Neural crest cell (in vitro differentiated cells): Measurements from ENCODE around the gene TEX30. TPM values are rescaled to one million over a fixed set of nuclear protein-coding genes. Genes with fewer than 3 reads are reported as not detected.

ENCODE experiments used
- DNase-seq: peaks from one replicate; pipeline ENCODE4 v3.0.0; 2021; ENCODE audit warnings: low read depth, mixed read lengths, low spot score
- H3K27ac Mint-ChIP-seq: one replicate; pipeline ENCODE4 v1.8.0; 2021; ENCODE audit warnings: mild to moderate bottlenecking, mixed read lengths; ENCODE audit not compliant: unreplicated experiment
- H3K27me3 Mint-ChIP-seq: 2 replicates; pipeline ENCODE4 v1.8.0; 2021; ENCODE audit warnings: low read depth, mild to moderate bottlenecking, mixed read lengths
- H3K36me3 Mint-ChIP-seq: 2 replicates; pipeline ENCODE4 v1.8.0; 2021; ENCODE audit warnings: low read depth, mild to moderate bottlenecking, mixed read lengths
- H3K4me1 Mint-ChIP-seq: 2 replicates; pipeline ENCODE4 v1.8.0; 2021; ENCODE audit warnings: mixed read lengths
- H3K4me3 Mint-ChIP-seq: one replicate; pipeline ENCODE4 v1.8.0; 2021; ENCODE audit warnings: mild to moderate bottlenecking, mixed read lengths
- H3K9me3 Mint-ChIP-seq: 2 replicates; pipeline ENCODE4 v1.8.0; 2021; ENCODE audit warnings: mixed read lengths
- CTCF ChIP-seq: fragments of 200-600 bp; sonication (generic); conservative IDR thresholded peaks from 2 replicates; pipeline ENCODE4 v1.5.0; 2021; ENCODE audit warnings: antibody characterized with exemption, mild to moderate bottlenecking
- total RNA-seq: library from RNA; stranded (reverse); gene quantifications from 2 replicates; pipeline ENCODE4 v1.2.1, GENCODE V29; 2021

The TEX30 gene
- total RNA-seq, 1 donor from 2014 or later: 22.7 TPM

- H3K36me3 Mint-ChIP-seq: peaks cover 26% of the 10 kb centered on the region
- no peaks in the 10 kb centered on the region for H3K27me3 Mint-ChIP-seq
- DNase-seq: no peak
- no peak overlapping the region for H3K4me3 Mint-ChIP-seq
- peaks cover 11% of the 10 kb centered on the region for H3K4me1 Mint-ChIP-seq
- TF ChIP-seq CTCF: no peak
- H3K27ac Mint-ChIP-seq: no peak overlapping the region
- H3K9me3 Mint-ChIP-seq: peaks cover 10% of the 10 kb centered on the region
Measured at GRCh38 chr13:102777736-102778135, 4.2 kb upstream of the TEX30 start.

- Mint-ChIP-seq H3K36me3 (peaks cover 13% of the 10 kb centered on the region), H3K27me3 (no peaks in the 10 kb centered on the region), H3K9me3 (peaks cover 5% of the 10 kb centered on the region), H3K4me1 (peaks cover 26% of the 10 kb centered on the region), H3K4me3 (no peak overlapping the region), H3K27ac (no peak overlapping the region)
- no peak for DNase-seq
- TF ChIP-seq CTCF: no peak
Measured at GRCh38 chr13:102776271-102776670, 2.7 kb upstream of the TEX30 start.

- Mint-ChIP-seq H3K27ac (no peak overlapping the region), H3K9me3 (peaks cover 2% of the 10 kb centered on the region), H3K27me3 (no peaks in the 10 kb centered on the region), H3K36me3 (peaks cover 8% of the 10 kb centered on the region), H3K4me3 (peak overlapping the region; percentile 86), H3K4me1 (peaks cover 31% of the 10 kb centered on the region)
- no peak for DNase-seq
- TF ChIP-seq CTCF: no peak
Measured at GRCh38 chr13:102774591-102775520, 1.3 kb upstream of the TEX30 start.

- no peak for TF ChIP-seq CTCF
- DNase-seq: no peak
- H3K27me3 Mint-ChIP-seq: no peaks in the 10 kb centered on the region
- H3K4me3 Mint-ChIP-seq: peak overlapping the region; percentile 86
- H3K36me3 Mint-ChIP-seq: peaks cover 5% of the 10 kb centered on the region
- H3K9me3 Mint-ChIP-seq: peaks cover 2% of the 10 kb centered on the region
- peak overlapping the region; percentile 25 for H3K27ac Mint-ChIP-seq
- peaks cover 34% of the 10 kb centered on the region for H3K4me1 Mint-ChIP-seq
Measured at GRCh38 chr13:102774214-102774568, 605 bp upstream of the TEX30 start.

GRCh38 chr13:102772042-102772425, 1.6 kb downstream of the TEX30 start:
- H3K4me1 Mint-ChIP-seq: peaks cover 34% of the 10 kb centered on the region
- peak overlapping the region; percentile 78 for H3K4me3 Mint-ChIP-seq
- H3K27ac Mint-ChIP-seq: no peak overlapping the region

More at GRCh38 chr13:102772042-102772425, 1.6 kb downstream of the TEX30 start:
- no peaks in the 10 kb centered on the region for H3K27me3 Mint-ChIP-seq
- no peak for TF ChIP-seq CTCF
- H3K36me3 Mint-ChIP-seq: peaks cover 5% of the 10 kb centered on the region
- peaks cover 2% of the 10 kb centered on the region for H3K9me3 Mint-ChIP-seq
- no peak for DNase-seq
